ENCODE measurements around the gene WNT2B.

Gene WNT2B

GRCh38 chr1:112537456-112537855 lies 28.7 kb downstream of the WNT2B start:
- Histone ChIP-seq H3K4me1 (ENCODE audit: control insufficient read depth in 1 of 2, insufficient read depth in 2 of 2, low read length in 2 of 2) (peaks cover 4 to 7% of the 10 kb centered on the region in 2 donors), H3K27me3 (ENCODE audit: control insufficient read depth in 1 of 2, insufficient read depth in 2 of 2, low read length in 2 of 2) (no peaks in the 10 kb centered on the region), H3K36me3 (ENCODE audit: control insufficient read depth in 1 of 2, insufficient read depth in 2 of 2, low read length in 2 of 2) (peaks cover 7 to 22% of the 10 kb centered on the region in 2 donors), H3K4me3 (ENCODE audit: low read depth in 1 of 2, low read length in 2 of 2) (no peak overlapping the region), H3K9ac (ENCODE audit: low read depth in 1 of 2, low read length in 2 of 2) (no peak overlapping the region), H3K9me3 (ENCODE audit: control insufficient read depth in 1 of 2, low read length in 2 of 2) (no peaks in the 10 kb centered on the region), H3K27ac (ENCODE audit: low read depth, low read length) (no peak overlapping the region)

- H3K4me1 ChIP-seq (ENCODE audit: control insufficient read depth in 1 of 2, insufficient read depth in 2 of 2, low read length in 2 of 2): no peaks in the 10 kb centered on the region
- no peak overlapping the region for H3K27ac ChIP-seq (ENCODE audit: low read depth, low read length)
- no peak overlapping the region for H3K4me3 ChIP-seq (ENCODE audit: low read depth in 1 of 2, low read length in 2 of 2)
- H3K9me3 ChIP-seq (ENCODE audit: control insufficient read depth in 1 of 2, low read length in 2 of 2): no peaks in the 10 kb centered on the region
- no peaks in the 10 kb centered on the region for H3K27me3 ChIP-seq (ENCODE audit: control insufficient read depth in 1 of 2, insufficient read depth in 2 of 2, low read length in 2 of 2)
- no peak overlapping the region for H3K9ac ChIP-seq (ENCODE audit: low read depth in 1 of 2, low read length in 2 of 2)
- H3K36me3 ChIP-seq (ENCODE audit: control insufficient read depth in 1 of 2, insufficient read depth in 2 of 2, low read length in 2 of 2): peaks cover 7 to 22% of the 10 kb centered on the region in 2 donors
These were observed 30.1 kb downstream of the WNT2B start for GRCh38 chr1:112538883-112539282.

GRCh38 chr1:112540226-112540794 lies 31.5 kb downstream of the WNT2B start:
- Histone ChIP-seq H3K27me3 (ENCODE audit: control insufficient read depth in 1 of 2, insufficient read depth in 2 of 2, low read length in 2 of 2) (no peaks in the 10 kb centered on the region), H3K4me3 (ENCODE audit: low read depth in 1 of 2, low read length in 2 of 2) (no peak overlapping the region), H3K9me3 (ENCODE audit: control insufficient read depth in 1 of 2, low read length in 2 of 2) (no peaks in the 10 kb centered on the region), H3K9ac (ENCODE audit: low read depth in 1 of 2, low read length in 2 of 2) (no peak overlapping the region), H3K36me3 (ENCODE audit: control insufficient read depth in 1 of 2, insufficient read depth in 2 of 2, low read length in 2 of 2) (peaks cover 7 to 22% of the 10 kb centered on the region in 2 donors), H3K4me1 (ENCODE audit: control insufficient read depth in 1 of 2, insufficient read depth in 2 of 2, low read length in 2 of 2) (no peaks in the 10 kb centered on the region), H3K27ac (ENCODE audit: low read depth, low read length) (no peak overlapping the region)

GRCh38 chr1:112541299-112541698 lies 32.5 kb downstream of the WNT2B start:
- Histone ChIP-seq H3K9me3 (ENCODE audit: control insufficient read depth in 1 of 2, low read length in 2 of 2) (no peaks in the 10 kb centered on the region), H3K4me1 (ENCODE audit: control insufficient read depth in 1 of 2, insufficient read depth in 2 of 2, low read length in 2 of 2) (no peaks in the 10 kb centered on the region), H3K4me3 (ENCODE audit: low read depth in 1 of 2, low read length in 2 of 2) (no peak overlapping the region), H3K36me3 (ENCODE audit: control insufficient read depth in 1 of 2, insufficient read depth in 2 of 2, low read length in 2 of 2) (peaks cover 7 to 22% of the 10 kb centered on the region in 2 donors), H3K27ac (ENCODE audit: low read depth, low read length) (no peak overlapping the region), H3K9ac (ENCODE audit: low read depth in 1 of 2, low read length in 2 of 2) (no peak overlapping the region), H3K27me3 (ENCODE audit: control insufficient read depth in 1 of 2, insufficient read depth in 2 of 2, low read length in 2 of 2) (no peaks in the 10 kb centered on the region)

GRCh38 chr1:112542206-112542973 lies 33.6 kb downstream of the WNT2B start:
- no peaks in the 10 kb centered on the region for H3K4me1 ChIP-seq (ENCODE audit: control insufficient read depth in 1 of 2, insufficient read depth in 2 of 2, low read length in 2 of 2)
- no peak overlapping the region for H3K4me3 ChIP-seq (ENCODE audit: low read depth in 1 of 2, low read length in 2 of 2)
- H3K36me3 ChIP-seq (ENCODE audit: control insufficient read depth in 1 of 2, insufficient read depth in 2 of 2, low read length in 2 of 2): peaks cover 7 to 22% of the 10 kb centered on the region in 2 donors
- no peaks in the 10 kb centered on the region for H3K27me3 ChIP-seq (ENCODE audit: control insufficient read depth in 1 of 2, insufficient read depth in 2 of 2, low read length in 2 of 2)
- H3K9ac ChIP-seq (ENCODE audit: low read depth in 1 of 2, low read length in 2 of 2): no peak overlapping the region
- no peaks in the 10 kb centered on the region for H3K9me3 ChIP-seq (ENCODE audit: control insufficient read depth in 1 of 2, low read length in 2 of 2)
- no peak overlapping the region for H3K27ac ChIP-seq (ENCODE audit: low read depth, low read length)

- Histone ChIP-seq H3K9ac (ENCODE audit: low read depth in 1 of 2, low read length in 2 of 2) (no peak overlapping the region), H3K4me3 (ENCODE audit: low read depth in 1 of 2, low read length in 2 of 2) (no peak overlapping the region), H3K9me3 (ENCODE audit: control insufficient read depth in 1 of 2, low read length in 2 of 2) (no peaks in the 10 kb centered on the region), H3K27ac (ENCODE audit: low read depth, low read length) (no peak overlapping the region), H3K36me3 (ENCODE audit: control insufficient read depth in 1 of 2, insufficient read depth in 2 of 2, low read length in 2 of 2) (peaks cover 7 to 17% of the 10 kb centered on the region in 2 donors), H3K27me3 (ENCODE audit: control insufficient read depth in 1 of 2, insufficient read depth in 2 of 2, low read length in 2 of 2) (no peaks in the 10 kb centered on the region), H3K4me1 (ENCODE audit: control insufficient read depth in 1 of 2, insufficient read depth in 2 of 2, low read length in 2 of 2) (no peaks in the 10 kb centered on the region)
These were observed 35.4 kb downstream of the WNT2B start for GRCh38 chr1:112544011-112544688.

- peaks cover 5 to 16% of the 10 kb centered on the region in 2 donors for H3K36me3 ChIP-seq (ENCODE audit: control insufficient read depth in 1 of 2, insufficient read depth in 2 of 2, low read length in 2 of 2)
- H3K27me3 ChIP-seq (ENCODE audit: control insufficient read depth in 1 of 2, insufficient read depth in 2 of 2, low read length in 2 of 2): no peaks in the 10 kb centered on the region
- H3K4me1 ChIP-seq (ENCODE audit: control insufficient read depth in 1 of 2, insufficient read depth in 2 of 2, low read length in 2 of 2): no peaks in the 10 kb centered on the region
- H3K9me3 ChIP-seq (ENCODE audit: control insufficient read depth in 1 of 2, low read length in 2 of 2): no peaks in the 10 kb centered on the region
- H3K27ac ChIP-seq (ENCODE audit: low read depth, low read length): no peak overlapping the region
- H3K4me3 ChIP-seq (ENCODE audit: low read depth in 1 of 2, low read length in 2 of 2): no peak overlapping the region
- no peak overlapping the region for H3K9ac ChIP-seq (ENCODE audit: low read depth in 1 of 2, low read length in 2 of 2)
These were observed 36.0 kb downstream of the WNT2B start for GRCh38 chr1:112544751-112545150.

GRCh38 chr1:112546076-112546475 lies 37.3 kb downstream of the WNT2B start:
- no peaks in the 10 kb centered on the region for H3K4me1 ChIP-seq (ENCODE audit: control insufficient read depth in 1 of 2, insufficient read depth in 2 of 2, low read length in 2 of 2)
- no peaks in the 10 kb centered on the region for H3K27me3 ChIP-seq (ENCODE audit: control insufficient read depth in 1 of 2, insufficient read depth in 2 of 2, low read length in 2 of 2)
- H3K9ac ChIP-seq (ENCODE audit: low read depth in 1 of 2, low read length in 2 of 2): no peak overlapping the region
- no peaks in the 10 kb centered on the region for H3K9me3 ChIP-seq (ENCODE audit: control insufficient read depth in 1 of 2, low read length in 2 of 2)
- no peak overlapping the region for H3K4me3 ChIP-seq (ENCODE audit: low read depth in 1 of 2, low read length in 2 of 2)
- no peak overlapping the region for H3K27ac ChIP-seq (ENCODE audit: low read depth, low read length)
- peaks cover 0 to 7% of the 10 kb centered on the region in 2 donors for H3K36me3 ChIP-seq (ENCODE audit: control insufficient read depth in 1 of 2, insufficient read depth in 2 of 2, low read length in 2 of 2)

GRCh38 chr1:112548547-112548946 lies 39.8 kb downstream of the WNT2B start:
- Histone ChIP-seq H3K4me3 (ENCODE audit: low read depth in 1 of 2, low read length in 2 of 2) (no peak overlapping the region), H3K4me1 (ENCODE audit: control insufficient read depth in 1 of 2, insufficient read depth in 2 of 2, low read length in 2 of 2) (no peaks in the 10 kb centered on the region), H3K9ac (ENCODE audit: low read depth in 1 of 2, low read length in 2 of 2) (no peak overlapping the region), H3K36me3 (ENCODE audit: control insufficient read depth in 1 of 2, insufficient read depth in 2 of 2, low read length in 2 of 2) (peaks cover 0 to 4% of the 10 kb centered on the region in 2 donors), H3K27ac (ENCODE audit: low read depth, low read length) (no peak overlapping the region), H3K9me3 (ENCODE audit: control insufficient read depth in 1 of 2, low read length in 2 of 2) (no peaks in the 10 kb centered on the region), H3K27me3 (ENCODE audit: control insufficient read depth in 1 of 2, insufficient read depth in 2 of 2, low read length in 2 of 2) (no peaks in the 10 kb centered on the region)

GRCh38 chr1:112549590-112549989 lies 40.8 kb downstream of the WNT2B start:
- no peaks in the 10 kb centered on the region for H3K4me1 ChIP-seq (ENCODE audit: control insufficient read depth in 1 of 2, insufficient read depth in 2 of 2, low read length in 2 of 2)
- H3K4me3 ChIP-seq (ENCODE audit: low read depth in 1 of 2, low read length in 2 of 2): no peak overlapping the region
- no peaks in the 10 kb centered on the region for H3K9me3 ChIP-seq (ENCODE audit: control insufficient read depth in 1 of 2, low read length in 2 of 2)
- H3K27ac ChIP-seq (ENCODE audit: low read depth, low read length): no peak overlapping the region
- H3K36me3 ChIP-seq (ENCODE audit: control insufficient read depth in 1 of 2, insufficient read depth in 2 of 2, low read length in 2 of 2): peaks cover 0 to 4% of the 10 kb centered on the region in 2 donors
- H3K9ac ChIP-seq (ENCODE audit: low read depth in 1 of 2, low read length in 2 of 2): no peak overlapping the region
- no peaks in the 10 kb centered on the region for H3K27me3 ChIP-seq (ENCODE audit: control insufficient read depth in 1 of 2, insufficient read depth in 2 of 2, low read length in 2 of 2)
